NCI-H82 treated with DMSO at 0.1 percent for 48 hours (cell line): Measurements from ENCODE around the gene PCSK7.
"Not testable (repeated sequence)": the region's sequence is repeated elsewhere in the genome, so short reads cannot be mapped to it uniquely, and the experiment has no call there.

Source experiments
- DNase-seq: peaks from one replicate; lab custom pipeline; 2025; ENCODE audit not compliant: unreplicated experiment; lab: John Stamatoyannopoulos, UW

Gene PCSK7

DNA sequence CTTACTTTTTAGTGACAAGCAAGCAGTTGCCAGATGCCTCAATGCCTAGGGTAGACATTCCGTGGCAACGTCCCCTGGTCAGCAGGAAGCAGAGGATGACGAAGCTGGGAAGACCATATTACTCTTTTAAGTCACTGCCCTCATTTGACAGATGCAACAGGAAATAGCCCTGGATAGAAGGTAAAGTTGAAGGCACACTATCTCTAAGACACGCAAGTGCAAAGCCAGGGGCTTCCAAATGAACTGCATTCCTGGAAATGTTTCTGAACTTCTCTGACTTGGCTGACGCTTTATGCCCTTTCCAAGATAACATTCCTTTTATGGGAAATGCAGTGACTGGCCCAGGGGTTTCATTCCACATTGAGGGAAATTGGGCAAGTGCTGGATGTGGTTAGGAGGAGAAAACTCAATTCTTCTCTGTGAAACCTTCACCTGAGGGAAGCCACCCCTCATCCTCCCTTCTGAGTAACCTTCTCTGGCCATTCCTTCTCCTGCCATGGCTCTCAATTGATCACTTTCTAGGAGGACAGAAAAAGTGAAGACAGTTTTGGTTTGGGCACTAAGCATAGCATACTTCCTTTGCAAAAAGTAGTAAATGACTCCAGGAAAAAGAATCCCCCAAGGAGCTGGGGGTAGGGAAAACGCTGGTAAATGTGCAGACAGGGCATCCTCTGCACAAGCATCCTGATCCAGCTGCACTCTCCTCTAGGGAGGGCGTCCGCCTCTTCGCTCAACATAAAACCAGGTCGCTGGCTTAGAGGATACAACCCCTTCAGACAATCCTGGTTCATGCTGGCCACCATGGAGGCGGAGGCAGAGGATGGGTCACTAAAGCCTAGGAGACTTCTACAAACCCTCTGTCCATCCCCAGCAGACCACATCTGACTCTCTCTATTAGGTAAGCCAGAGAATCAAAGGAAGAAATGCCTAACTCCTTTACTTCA lies 14.5 kb downstream of the PCSK7 start:
- DNase-seq = no peak

DNA sequence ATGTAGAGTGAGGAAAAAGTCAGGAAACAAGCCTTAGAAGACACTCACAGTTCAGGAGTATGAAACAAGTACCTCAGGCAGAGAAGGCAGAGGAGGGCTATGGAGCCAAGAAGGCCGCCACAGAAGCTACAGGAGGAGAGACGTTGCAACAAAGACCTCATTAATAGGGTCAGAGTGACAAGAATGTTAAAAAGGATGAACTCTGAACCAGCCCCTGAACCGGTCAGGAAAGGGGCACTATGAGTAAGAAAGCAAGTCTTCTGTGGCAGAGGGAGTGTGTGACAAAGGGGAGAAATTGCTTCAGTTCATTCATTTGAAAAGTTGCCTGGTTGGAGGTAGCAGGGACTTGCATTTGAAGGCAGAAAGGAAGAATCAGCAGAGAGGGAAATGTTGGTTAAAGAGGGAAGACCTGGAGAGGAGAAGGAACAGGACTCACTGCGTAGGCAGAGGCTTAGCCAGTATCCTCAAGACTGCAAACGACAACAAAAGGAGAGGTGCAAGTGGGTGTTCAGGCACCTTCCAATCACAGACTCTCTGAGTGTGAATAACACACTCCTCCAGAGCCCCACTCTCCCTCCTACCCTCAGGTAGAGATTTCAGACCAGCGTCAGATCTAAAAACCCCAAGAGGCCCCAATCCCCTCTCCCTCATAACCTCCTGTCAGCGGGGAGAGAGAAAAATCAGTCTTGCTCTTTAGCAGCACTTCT lies 17.3 kb downstream of the PCSK7 start:
- DNase-seq = no peak

DNA sequence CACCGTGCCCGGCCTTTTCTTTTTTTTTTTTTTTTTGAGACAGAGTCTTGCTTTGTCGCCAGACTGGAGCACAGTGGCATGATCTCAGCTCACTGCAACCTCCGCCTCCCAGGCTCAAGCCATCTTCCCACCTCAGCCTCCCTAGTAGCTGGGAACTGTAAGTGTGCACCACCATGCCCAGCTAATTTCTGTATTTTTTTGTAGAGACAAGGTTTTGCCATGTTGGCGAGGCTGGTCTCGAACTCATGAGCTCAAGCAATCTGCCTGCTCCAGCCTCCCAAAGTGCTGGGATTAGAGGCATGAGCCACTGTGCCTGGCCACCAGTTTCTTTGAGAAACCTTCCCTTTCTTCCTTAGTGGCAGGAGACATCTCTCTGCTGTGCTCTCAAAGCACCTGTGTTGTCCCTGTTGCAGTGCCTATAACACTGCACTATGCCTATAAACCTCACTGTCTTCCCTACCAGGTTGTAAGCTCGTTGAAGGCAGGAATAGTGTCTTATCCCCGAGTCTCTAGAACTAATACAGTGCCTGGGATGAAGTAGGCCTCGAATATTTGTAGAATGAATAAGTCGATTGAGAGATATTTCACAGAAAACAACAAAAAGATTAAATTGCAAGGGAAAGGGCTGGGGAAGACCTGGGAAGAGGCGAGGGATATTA lies 19.0 kb downstream of the PCSK7 start:
- no peak for DNase-seq

DNA sequence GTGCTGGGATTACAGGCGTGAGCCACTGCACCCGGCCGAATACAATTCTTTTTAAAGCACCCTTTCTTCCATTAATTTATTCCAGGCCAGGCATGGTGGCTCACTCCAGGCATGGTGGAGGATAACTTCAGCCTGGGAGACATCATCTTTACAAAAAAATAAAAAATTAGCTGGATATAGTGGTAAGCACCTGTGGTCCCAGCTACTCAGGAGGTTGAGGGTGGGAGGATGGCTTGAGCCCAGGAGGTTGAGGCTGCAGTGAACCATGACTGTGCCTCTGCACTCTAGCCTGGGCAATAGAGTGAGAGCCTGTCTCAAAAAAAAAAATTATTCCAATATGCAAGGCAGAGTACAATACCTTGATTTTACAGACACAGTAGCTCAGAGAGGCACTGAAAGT lies 21.3 kb downstream of the PCSK7 start:
- no peak for DNase-seq

DNA sequence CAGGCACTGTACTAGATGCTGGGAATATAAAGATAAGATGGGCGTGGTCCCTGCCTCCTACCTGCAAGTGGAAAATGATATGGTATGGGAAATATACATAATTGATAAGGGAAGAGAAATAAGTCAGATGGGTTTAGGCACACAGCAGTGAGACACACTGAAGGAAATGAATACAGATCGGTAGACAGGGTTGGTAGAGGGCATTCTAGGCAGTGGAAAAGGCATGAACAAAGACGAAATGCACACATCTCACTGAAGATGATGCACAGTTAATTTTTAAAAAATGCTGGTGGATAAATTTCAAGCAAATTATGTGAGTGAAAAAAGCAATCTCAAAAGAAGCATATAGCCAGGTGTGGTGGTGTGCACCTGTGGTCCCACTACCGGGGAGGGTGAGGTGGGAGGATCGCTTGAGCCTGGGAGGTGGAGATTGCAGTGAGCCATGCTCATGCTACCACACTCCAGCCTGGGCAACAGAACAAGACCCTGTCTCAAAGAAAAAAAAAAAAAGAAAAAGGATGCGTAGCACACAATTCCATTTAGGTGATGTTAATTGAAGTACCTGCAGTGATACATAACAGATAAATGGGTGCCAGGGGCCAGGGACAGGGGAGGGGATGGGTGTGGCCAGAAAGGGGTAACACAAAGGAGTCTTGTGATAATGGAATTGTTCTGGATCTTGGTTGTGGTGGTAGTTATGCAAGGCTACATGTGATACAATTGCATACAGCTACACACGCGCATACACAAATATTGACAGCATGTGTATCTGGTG lies 22.3 kb downstream of the PCSK7 start:
- DNase-seq = not testable (repeated sequence)

DNA sequence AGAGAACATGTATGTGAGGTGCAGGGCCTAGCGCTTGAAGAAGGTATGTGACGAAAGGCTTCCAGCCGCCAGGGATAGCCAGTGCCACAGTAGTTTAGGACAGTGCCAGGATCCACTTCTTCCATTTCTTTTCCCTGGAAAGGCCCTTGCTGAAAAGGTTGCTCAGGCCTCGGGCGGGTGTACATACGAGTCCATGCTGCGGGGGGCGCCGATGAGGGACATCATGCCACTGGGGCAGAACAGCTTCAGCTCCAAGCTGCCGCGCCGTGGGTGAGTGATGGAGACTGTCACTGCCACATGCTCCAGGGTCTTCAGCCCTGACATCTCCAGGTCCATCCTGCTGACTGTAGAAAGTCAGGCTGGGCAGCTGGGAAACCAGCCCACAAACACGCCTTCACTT lies 23.2 kb downstream of the PCSK7 start:
- not testable (repeated sequence) for DNase-seq

DNA sequence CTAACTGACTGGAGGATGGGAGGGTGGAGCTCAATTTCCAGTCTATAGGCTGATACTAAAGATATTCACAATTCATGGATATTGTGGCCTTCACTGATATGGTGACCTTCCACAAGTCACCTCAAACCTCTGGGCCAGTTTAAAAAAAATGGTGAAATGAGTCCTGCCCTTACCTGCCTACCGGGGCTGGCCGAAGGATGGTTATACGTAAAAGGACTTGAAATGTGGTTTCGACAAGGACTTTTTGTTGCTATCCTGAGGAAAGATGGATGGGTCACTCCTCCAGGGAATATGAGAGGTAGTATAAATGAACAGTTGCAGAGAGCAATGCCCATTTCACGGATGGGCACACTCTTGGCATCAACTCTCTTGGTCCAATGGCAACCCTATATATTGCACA lies 24.4 kb downstream of the PCSK7 start:
- not testable (repeated sequence) for DNase-seq

DNA sequence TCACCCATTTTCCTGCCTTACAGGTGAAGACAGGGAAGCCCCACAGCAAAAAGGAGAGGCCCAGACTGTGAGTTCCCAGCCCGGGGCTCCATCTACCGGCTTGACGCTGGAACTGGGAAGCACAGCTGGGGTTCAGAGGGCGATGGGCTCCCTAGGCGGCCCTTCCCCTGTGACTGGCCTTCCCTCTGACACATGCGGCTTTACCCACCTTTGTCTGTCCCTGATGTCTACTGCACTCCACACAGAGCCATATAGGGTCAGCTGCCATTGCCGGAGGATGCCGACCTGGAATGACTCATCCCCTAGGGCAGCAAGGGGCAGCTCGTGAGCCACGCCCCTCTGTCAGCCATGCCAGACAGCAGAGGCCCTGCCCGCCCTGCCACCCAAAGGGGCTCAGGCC lies 25.0 kb downstream of the PCSK7 start:
- DNase-seq = not testable (repeated sequence)

DNA sequence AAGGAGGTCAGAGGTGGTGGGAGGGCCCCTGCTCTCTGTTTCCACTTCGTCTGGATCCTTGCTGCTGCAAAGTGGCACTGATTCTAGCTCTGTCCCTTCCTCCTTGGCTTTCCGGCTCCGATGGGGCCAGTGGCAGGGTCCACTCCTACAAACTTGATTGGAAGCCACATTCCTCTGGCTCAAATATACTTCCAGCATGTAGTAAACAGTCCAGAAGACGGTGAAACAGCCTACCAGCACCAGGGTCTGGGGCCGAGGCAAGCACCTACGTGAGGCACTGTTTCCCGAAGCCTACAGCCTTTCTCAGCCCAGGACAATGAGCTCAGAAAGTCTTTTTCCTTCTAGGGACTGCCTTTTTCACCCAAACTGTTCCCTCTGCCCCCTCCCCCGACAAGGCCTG lies 25.8 kb downstream of the PCSK7 start:
- DNase-seq = not testable (repeated sequence)

DNA sequence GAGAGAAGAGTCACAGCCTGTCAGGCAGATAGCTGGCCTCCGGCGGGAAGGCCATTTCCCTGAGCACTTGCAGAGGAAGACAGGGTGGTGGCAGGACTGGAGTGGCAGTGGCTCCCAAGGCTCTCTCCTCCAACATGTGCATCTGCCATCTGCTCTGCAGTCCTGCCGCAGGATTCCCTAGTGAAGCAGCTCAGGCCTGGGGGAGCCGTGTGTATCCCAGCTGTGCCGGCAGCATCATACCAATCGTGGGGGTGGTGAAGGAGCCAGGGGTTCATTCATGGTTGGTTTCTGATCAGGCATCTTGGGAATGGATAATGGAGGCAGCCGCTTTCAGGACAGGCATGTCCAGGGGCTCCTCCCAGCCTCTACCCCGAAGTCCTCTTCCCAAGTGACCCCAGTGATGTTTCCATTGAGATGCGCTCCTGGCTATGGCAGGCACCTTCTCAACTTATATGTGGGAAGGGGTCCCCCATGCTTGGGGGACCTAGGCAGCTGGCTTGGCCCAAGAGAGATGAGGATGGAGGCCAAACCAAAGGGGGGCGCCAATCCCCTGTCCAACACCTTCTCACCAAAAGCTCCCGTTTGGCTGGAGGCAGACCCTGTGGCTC lies 26.6 kb downstream of the PCSK7 start:
- no peak for DNase-seq

DNA sequence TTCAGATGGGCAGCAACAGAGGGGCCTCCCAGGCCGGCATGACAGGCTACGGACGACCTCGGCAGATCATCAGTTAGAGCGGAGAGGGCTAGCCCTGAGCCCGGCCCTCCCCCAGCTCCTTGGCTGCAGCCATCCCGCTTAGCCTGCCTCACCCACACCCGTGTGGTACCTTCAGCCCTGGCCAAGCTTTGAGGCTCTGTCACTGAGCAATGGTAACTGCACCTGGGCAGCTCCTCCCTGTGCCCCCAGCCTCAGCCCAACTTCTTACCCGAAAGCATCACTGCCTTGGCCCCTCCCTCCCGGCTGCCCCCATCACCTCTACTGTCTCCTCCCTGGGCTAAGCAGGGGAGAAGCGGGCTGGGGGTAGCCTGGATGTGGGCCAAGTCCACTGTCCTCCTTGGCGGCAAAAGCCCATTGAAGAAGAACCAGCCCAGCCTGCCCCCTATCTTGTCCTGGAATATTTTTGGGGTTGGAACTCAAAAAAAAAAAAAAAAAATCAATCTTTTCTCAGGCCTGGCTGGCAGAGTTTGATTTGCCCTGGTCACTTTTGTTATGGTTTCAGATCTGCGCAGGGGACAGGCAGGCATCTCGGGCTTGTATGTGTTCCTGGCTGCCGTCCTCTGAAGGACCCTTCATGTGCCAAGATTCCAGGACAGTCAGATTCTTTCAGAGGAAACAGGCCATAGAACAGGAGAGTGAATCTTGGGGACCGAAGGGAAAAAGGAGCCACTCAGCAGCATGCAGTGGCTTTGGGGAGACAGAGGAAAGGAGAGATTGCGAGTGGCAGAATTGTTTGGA lies 27.4 kb downstream of the PCSK7 start:
- no peak for DNase-seq

DNA sequence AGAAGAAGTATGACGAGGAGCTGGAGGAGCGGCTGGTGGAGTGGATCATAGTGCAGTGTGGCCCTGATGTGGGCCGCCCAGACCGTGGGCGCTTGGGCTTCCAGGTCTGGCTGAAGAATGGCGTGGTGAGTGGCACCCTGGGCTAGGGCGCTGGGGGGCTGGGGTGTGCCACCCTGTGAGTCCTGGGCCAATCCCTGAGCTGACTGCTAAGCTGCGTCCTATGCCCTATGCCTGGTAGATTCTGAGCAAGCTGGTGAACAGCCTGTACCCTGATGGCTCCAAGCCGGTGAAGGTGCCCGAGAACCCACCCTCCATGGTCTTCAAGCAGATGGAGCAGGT lies 28.8 kb downstream of the PCSK7 start:
- DNase-seq = no peak

DNA sequence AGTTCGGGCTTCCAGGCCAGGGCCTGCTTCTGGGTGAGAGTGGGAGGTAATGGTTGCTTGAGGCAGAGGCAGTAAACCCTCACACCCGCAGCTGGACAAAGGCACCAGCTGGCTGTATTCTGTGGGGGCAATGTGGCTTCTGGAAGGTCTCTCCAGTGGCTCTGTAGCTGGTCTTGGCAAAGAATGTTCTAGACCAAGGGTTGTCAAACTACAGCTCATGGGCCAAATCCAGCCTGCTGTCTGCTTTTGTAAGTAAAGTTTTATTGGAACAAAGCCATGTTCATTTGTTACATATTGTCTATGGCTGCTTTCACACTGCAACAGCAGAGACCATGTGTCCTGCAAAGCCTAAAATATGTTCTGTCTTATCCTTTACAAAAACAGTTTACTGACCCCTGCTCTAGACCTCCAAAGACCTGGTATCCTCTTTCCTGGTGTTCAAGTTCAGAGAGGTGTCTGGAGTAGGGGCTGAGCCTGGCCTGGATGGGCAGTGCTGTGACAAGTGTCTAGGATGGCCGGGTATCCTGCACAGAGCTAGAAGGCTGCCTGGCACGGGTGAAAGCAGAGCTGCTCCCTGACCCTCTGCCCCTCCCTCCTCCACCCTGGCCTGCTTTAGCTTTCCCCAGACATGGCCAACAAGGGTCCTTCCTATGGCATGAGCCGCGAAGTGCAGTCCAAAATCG lies 29.3 kb downstream of the PCSK7 start:
- DNase-seq = no peak

DNA sequence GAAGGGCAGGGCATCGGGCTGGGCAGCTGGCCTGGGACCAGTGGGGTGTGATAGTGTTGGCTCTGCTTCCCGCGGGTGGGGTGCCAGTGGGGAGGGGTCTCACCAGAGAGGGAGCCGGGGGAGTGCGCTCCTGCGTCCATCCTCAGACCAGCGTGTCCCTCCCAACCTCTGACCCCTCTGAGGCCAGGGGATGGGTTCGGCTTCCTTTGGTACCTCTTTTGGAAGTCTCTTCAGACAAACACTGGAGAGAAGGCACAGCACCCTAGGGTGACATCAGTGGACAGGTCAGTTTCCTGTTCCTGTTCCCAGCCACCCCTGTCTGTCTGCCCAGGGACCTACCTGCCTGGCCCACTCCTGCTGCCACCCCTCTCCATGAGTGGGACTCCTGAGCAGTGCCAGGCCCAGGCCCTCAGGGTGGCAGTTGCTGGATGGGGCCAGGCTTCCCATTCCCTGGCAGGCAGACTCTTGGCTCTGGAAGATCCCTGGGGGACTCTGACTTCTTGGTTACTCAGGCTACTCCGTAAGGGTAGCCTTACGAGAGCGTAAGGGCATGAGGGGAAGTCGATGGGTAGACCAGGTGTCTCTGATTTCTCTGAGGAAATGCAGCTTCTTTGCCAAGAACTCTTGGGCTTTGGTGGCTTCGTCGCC lies 30.1 kb downstream of the PCSK7 start:
- DNase-seq = no peak

DNA sequence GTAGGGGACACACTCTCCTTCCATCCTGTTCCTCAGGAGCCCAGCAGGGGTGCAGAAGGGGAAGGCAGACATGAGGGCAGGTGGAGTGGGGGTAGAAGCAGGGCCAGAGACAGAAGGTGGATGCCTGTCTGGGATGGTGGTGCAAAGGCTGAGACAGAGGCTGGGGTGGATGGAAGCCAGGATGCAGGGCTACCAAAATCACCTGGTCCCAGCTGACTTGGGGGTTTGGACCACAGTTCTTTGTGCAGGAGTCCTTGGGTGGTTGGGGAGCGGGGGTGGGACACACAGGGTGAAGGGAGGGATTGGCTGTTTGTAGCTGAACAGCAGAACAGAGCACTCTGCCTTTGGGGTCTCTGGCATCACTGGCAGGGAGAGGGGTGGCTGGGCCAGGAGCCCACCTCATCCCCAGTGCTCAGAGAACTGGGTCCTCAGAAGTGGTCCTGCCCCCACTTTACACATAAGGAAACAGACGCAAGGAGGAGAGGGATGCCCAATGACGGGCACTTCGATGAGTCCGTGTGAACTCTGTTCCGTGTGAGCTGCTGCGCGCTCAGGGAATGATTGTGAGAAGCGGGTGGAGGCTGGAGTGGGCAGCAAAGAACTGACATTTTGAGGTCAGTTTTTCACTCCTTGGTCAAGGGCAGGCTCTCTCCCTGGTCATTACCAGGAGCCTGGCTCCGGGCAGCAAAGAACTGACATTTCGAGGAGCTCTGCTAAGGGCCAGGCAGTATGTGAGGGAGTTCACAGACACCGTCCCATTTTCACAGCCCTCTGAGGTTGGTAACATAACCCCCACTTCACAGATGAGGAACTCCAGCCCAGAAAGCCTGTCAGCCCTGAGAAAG lies 30.8 kb downstream of the PCSK7 start:
- DNase-seq = no peak

DNA sequence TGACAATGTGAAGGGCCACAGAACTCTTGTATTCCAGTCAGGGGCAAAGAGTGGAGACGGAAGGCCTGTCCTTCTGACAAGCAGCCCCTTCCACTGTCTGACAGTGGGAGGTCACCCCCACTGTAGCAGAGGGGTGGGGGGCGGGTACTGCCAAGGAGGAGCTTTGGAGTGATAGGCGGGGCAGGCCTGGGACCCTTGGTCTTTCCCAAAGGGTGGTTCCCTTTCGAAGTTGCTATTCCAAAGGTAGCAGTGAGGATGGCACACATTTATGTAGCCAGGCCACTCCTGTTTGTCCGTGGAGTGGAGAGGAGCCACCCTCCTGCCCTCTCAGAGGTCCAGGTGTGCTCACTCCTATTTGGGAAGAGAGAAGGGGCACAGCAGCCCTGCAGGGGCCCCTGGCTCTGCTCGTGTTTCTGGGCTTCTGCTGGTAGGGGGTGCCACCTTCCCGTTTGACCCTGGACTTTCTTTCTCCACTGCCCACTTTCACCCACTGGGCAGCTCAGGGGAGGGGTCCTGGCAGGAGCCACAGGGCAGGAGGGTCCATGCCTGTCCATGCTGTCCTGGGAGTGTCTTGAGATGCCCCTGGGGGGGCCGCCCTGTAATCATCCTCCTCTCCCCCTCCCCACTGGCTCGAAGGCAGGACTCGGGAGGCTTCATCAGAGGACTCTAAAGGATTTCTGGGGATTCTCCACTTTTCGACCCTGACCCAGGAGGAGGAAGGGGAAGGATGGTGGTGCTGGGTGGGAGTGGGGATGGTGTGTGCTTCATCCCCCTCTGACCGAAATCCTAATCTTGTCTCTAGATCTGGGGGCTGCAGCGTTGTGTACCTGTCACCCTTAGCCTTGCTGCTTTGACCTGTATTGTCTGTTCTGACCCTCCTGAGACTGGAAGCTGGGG lies 31.7 kb downstream of the PCSK7 start:
- no peak for DNase-seq
